NCI-H2196 treated with DMSO at 0.1 percent for 48 hours (cell line): ENCODE data around the gene KIFC3.

Source experiments
- DNase-seq: peaks from one replicate; lab custom pipeline; 2025; ENCODE audit not compliant: unreplicated experiment; lab: John Stamatoyannopoulos, UW

The KIFC3 gene

DNA sequence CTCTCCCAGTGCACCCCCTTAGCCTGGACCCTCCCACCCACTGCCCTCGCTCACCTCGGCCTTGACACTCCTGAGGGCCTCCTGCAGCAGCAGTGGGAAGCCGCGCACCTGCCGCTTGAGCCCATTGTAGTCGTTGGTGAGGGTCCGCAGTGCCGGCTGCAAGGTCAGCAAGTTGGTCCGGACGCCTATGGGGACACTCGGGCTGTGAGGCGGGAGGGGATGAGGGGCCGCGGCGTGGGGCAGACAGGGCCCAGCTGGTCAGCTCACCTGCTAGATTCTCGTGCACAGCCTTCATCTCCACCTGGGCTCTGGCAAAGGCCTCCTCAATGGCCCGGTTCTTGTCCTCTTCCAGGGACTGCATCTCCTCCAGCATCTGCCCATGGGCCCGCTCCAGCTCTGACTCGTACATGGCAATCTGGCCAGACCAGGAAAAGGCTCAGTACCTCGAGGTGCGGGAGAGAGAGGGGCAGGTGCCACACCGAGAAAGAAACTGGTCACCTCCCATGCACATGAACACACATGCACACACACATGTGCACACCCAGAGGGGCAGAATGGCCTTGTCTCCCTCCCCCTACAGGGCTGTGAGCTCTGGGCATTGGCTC lies 32.6 kb downstream of the KIFC3 start:
- no peak for DNase-seq

DNA sequence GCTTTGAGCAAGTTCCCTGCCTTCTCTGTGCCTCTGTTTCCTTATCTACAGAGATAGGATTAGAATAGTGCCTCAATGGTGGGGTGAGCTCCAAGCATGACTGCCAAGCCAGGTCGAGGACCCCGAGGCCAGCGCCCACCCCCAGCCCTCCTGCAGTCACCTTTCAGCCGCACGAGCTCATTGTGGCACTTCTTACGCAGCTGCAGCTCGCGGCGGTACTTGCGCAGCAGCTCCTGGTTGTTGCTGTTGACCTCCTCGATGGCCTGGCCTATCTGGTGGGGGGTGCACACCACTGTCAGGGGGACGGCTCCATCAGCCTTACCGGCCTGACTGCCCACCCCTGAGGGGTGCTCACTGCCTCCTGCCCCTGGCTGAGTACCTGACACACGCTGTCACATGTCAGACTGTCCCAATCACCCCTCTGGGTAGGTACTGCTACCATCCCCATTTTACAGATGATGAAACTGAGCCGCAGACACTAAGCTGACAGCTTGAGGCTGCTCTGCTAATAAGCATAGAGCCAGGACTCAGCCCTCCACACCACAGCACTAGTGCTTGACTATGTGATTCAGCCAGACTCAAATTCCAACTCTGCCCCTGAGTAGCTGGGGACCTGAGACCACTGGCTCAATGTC lies 35.5 kb downstream of the KIFC3 start:
- DNase-seq, result no peak

DNA sequence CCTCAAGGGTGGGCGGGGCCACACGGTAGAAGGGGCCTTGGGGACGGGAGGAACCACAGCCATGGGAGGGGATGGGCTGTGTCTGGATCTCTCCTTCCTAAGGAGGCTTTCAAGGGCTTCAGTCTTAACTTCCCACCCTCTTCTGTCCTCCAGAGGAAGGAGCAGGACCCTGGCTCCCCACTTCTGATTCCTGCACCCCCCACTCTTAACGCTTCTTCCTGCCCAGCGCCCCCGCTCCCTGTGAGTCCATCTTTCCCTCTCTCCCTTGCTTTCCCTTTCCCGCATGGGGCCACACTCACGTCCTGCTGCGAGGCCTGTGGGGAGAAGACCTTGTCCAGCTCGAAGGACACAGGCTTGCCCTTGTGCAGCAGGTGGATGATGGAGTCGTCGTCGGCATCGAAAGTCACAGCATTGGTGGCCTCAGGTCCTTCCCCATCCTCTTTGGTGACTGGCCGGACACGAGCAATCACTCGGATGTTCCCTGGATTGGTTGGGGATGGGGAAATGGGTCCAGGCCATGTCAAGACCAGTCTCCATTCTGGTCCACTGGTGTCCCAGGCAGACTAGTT lies 37.0 kb downstream of the KIFC3 start:
- no peak for DNase-seq

DNA sequence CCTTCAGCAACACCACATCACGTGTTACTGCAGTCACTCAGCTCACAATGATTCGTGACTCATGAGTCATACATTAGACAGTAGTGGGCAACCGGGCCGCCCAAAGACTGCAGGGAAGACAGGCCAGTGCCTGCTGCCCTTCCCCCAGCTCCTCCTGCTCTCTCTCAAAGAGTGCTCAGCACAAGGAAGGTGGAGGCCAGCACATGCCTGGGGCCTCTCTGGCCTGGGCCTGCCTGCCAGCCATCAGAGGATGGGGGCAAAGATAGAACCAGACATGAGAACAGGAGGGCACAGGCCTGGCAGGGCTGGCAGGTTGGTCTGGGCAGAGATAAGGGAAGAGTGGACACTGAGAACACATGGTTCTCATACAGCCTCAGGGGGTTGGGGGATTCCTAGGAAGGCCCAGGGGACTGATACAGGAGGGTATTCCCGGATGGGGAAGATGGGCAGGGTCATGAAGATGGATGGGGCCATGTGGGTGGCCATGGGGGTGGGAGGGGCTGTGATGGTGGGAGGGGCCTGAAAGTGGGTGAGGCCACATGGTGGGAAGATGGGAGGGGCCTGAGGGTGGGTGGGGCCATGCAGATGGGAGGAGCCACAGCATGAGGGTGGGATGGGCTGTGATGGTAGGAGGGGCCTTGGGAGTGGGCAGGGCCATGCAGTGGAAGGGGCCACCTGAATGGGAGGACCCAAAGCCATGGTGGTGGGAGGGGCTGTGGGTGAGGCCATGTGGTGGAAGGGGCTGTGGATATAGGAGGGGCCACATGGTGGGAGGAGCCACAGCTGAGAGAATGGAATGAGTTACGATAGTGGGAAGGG lies 37.7 kb downstream of the KIFC3 start:
- DNase-seq, result no peak

DNA sequence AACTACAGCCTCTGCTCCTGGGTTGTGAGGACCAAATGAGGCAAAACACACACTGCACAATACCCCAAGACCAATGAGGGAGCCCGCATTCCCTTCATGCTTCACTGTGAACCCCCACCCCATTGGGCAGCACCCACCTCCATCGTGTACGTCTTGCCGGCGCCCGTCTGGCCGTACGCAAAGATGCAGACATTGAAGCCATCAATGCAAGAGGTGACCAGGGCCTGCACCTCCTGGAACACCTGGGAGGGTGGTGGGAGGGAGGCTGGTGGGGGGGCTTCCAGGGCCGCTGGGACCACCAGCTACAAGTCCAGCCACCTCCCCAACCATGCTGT lies 38.3 kb downstream of the KIFC3 start:
- DNase-seq, result no peak

DNA sequence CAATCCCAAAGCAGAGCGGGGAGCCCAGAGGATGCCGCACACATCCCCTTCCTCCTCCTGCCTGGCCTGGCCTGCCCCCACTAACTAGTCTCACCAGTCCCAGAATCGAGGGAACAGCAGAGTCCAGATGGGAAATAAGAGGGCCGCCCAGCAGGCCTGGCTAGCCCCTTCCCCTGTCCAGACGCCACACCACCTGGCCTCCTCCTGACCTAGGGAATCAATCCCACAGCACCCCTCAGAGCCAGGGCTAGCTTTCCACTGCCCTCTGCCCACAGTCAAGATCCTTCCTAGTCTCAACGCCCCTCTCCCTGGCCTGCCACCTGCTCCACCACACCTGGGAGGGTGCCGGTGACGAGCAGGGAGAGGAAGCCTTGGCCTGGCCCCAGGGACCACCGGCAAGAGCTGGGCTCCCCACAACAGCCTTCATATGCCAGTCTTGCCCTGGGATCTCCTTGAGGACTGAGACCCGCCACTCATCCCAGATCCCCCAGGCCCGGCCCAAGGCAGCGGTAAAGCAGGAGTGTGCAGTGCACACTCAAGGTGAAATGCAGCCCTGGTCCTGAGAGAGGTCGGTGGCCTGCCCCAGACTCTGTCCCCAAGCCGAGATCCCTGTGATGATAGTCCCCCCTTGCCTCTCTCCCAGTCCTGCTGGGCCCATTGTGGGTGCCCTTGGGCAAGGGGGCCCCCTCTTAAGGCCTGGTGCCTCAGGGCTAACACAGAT lies 38.8 kb downstream of the KIFC3 start:
- no peak for DNase-seq

DNA sequence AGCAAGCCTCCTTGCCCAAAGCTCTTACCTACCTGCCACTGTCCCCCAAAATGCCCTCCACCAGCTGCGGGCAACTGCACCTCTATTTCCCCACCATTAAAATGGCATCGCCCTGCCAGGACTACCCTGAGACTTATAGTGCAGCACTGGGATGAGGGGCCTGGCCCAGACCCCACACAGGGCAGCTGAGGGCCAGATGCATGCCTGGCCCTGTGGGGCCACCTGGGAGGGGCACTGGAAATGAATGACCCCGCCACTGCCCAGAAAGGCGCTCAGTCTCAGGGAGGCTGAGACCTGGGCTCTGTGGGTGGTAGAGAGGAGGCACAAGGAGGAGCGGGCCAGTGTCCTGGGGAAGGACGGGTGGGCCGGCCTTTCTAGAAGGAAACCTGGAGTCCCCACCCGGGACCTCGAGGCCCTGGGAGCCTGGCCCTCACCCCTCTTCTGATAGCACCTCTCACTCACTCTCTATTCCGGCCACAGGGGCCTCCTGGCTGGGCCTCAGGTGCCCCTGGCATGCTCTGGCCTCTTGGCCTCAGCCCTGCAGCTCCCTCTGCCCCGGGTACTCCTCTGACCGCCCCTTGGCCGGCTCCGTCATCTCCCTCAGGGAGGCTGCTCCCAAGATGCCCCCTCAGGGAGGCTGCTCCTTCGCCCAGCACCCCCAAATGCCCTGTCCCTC lies 39.8 kb downstream of the KIFC3 start:
- DNase-seq, result no peak

DNA sequence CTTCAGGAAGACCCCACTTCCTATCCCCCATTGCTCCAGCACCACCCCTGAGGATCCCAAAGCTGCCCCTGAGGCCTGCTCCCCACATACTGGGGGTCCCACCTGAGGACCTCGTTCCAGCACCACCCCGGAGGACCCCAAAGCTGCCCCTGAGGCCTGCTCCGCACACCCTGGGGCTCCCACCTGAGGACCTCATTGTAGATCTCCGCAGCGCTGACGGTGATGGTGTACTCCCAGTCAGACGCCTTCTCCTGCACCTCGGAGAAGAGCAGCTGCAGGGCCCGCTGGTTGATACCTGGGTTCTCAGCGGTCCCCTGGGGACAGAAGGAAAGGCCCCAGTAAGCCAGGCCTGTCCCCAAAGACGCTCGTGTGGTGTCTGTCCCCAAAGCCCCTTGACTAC lies 40.3 kb downstream of the KIFC3 start:
- DNase-seq, result no peak

DNA sequence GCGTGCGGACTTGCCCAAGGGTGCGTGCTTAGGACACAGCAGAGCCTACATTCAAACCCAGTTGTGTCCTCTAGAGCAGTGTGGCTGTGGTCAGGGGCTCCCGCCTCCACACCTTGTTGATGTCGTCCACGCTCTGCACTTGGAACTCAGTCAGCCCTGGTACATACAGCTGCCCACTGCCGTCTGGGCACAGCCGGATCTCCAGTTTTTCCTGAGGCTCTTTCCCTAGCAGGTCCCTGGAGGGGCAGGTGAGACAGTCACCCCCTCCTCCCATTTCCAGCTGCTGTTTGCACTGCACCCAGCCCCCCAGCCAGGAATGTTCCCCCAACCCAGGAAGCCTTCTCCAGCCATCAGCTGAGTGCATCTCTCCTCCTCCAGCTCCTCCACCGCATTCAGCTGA lies 41.0 kb downstream of the KIFC3 start:
- DNase-seq, result no peak

DNA sequence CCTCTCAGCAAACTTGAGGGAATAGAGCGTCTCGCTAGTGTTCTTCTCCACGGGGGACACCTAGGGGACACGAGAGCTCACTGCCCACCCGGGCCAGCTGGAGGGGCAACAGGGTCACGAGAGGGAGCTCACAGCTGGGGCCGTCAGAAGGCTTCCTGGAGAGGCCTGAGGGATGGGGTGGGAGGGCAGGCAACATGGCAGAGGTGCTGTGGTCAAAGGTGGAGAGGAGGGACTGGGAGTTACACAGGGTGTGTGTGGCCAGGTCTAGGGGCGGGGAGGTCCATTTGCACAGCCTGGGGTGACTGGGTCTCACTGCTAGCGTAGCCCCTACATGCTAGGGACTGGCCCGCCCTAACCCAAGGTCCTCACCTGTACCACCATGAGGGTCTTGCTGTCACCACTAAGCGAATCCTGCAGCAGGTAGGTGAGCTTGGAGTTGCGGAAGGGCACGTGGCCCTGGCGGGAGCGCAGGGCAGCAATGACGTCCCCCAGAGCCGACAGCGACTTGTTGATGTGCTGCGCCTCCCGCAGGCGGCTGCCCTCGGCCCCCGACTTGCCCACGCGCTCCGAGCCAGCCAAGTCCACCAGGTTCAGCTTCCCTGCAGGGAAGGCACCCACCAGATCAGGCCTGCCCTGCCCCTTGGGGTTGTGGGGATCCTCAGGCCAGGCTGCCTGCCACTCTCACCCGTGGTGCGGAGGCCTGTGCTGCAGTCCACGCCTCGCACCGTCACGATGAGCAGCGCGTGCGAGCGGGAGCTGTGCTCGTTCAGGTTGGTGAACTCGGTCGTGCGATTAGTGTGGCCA lies 41.7 kb downstream of the KIFC3 start:
- no peak for DNase-seq

DNA sequence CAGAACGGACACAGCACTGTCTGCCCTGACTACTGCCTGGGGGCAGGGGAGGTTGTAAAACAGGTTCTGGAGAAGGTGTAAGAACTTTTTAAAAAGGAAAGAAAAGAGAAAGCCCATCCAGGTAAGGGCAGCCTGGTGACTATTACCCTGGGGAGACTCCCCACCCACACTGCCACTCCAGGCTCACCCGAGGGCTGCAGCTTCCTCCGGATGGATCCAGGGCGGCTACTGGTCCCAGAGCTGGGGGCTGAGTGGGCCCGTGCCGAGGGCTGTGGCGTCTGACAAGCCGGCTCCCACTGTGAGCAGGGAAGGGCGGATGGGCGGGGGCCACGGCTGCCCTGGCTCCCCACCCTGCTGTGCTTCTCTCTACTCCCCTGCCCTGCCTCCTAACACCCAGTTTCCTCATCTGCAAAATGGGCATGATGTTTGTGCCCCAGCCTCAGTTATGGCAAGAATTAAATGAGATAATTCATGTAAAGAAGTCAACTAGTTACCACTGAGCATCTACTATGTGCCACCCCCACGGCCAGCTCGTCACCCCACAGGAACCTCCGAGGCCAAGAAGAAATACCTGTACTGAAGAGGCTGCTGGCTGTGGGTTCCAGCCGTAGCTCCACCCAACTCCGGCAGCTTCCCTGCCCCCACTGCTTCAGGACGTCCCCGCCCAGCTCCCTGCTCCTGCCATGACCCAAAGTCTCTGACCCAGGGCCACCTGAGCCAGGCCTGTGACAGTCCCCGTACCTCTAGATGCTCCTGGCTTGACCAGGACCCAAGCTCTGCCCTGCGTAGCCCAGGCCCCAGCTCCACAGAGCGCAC lies 42.5 kb downstream of the KIFC3 start:
- DNase-seq, result no peak

DNA sequence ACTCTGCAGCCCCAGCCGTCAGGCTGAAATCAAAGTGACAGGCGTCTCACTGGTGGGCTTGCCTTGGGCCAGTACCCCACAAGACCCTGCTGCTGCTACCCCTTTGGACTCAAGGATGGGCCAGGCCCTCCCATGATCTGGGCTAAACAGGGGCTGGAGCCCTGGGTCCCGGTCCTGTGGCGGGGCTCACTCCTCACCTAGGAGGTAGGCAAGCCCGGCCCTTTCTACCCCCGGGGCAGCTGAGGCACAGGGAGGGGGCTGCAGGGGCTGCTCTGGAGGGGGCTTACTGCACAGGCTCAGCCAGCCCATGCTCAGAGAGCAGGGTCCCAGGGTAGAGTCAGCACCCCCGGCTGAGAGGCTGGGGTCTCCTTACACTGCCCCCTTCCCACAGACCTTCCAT lies 43.2 kb downstream of the KIFC3 start:
- no peak for DNase-seq

DNA sequence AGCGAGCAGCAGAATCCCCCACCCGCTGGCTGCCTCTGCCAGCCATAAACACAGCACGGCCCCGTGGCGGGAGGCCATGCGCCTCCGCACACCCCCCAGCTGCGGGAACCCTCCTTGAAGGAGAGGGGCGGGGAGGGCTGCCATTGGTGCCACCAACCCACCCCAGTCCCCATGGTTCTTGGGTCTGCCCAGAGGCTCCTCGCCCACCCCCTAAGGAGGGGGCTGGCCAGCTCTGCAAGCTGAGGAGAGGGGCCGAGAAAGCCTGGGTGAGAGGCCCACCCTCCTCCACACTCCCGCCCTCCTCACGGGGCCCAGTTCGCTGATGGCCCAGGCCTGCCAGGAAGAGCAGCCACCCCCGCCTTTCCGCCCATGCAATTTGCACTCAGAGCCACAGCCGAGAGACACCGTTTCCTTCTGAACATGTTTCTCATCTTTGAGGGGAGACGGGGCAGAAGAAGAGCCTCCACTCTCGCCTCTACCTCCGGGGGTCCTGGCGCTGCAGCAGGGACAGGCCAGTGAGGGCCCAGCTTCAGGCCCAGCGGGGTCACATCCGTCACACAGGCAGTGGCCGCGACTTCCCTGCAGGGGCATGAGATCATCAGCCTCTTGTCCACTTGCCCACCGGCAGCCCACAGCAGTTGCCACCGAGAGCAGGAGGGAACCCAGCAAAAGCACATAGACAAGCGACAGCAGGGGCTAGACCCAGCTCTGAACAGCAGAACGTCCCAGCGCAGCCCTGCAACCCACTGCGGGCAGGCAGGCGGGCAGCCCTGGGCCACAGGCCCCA lies 43.8 kb downstream of the KIFC3 start:
- DNase-seq, result no peak

DNA sequence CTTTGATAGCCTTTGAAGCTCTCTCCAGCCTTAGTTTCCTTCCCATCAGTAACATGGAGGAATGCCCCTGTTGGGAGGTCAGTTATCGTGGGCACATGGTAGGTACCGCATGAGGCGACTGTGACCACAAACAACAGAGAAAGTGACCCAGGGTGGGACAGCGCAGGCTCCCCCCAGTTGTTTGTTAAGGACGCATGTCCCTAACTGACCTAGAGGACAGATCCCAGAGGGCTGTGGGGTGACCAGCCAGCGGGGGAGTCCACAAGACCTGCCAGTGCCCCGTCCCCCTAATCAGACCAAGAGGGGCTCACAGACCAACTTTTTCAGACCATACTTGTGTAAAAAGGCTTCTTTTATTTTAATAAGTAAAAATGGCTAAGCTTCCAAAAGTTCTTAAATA lies 44.4 kb downstream of the KIFC3 start:
- DNase-seq, result no peak

DNA sequence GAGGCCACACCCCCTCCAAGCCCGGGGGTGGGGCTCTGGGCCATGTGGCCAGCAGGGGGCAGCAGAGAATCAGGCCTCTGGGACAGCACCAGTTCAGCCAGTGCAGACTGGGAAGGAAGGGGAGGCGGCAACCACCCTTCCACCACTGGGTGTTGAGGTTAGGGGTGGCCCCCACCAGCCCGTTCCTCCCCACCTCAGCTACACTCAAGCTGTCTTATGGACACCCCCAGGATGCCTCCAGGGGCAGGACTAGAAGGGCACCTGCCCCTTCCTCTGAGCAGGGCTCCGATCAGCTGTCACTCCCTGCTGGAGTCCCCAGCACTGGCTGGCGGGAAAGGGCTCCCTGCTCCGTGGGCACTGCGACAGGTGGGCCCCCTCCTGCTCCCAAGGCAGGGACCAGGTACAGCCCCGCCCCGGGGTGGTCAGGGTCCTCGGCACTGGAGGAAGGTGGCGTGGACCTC lies 44.9 kb downstream of the KIFC3 start:
- DNase-seq, result no peak

DNA sequence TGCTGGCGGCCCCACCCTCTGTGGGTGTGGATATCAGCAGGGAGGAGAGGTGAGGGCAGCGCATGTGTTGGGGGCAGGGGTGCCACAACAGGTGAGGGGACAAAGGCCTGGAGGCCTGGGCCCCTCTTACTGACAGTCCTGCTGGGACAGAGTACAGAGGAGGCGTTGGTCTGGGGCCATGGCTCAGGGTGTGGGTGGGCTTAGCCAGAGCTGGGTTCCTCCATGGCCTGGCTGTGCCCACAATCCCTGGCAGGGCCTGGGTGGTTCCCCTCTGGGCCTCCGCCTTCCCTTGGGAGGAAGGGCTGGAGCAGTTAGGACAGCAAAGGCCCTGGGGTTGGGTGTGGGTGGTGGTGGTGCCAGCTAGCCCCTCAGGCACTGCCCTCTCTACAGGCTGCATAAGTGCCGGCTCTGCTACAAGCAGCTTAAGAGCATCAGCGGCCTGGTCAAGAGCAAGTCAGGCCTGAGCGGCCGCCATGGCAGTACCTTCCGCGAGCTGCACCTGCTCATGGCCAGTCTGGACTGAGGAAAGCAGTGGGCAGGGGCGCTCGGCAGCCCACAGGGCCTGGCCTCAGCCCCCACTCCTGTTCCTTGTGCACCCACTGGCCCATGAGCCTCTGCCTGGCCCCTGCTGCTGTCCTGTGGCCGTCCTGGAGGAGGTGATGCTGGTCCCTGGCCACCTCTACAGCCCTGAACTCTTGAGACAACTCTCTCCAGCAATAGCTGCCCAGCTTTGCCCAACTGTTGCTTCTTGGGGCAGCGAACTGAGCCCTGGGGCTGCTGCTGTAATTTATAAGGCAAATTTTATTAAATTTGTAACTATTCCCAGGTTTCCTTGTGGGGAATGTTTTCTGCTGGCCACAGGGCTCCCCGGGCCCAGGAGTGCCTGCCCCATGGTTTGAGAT lies 45.6 kb downstream of the KIFC3 start:
- no peak for DNase-seq

DNA sequence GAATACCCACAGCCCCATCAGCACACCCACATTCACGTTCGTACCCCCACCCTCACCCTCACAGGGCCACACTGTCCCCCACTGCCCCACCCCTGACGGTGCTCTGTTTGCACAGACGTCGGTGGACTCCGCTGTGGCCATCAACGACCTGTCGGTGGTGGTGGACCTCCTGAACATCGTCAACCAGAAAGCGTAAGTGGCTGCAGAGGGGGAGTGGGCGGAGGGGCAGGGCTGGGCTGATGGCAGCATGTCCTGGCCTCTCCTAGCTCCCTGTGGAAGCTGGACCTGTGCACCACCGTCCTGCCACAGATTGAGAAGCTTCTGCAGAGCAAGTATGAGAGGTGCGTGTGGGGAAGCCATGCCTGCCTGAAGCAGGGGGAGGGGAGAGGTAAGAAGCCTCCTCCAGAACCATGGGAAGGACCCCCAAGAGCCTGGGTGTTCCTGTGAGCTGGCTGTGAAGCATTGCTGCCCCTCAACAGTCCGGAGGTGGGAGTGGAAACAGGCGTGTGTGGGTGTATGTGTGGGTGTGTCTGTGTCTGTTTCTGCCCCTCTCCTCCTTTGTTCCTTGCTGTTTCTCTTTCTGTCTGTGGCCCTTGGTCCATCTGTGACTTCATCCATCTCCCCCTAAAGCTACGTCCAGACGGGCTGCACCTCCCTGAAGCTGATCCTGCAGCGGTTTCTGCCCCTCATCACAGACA lies 46.4 kb downstream of the KIFC3 start:
- DNase-seq, result no peak
